ENCODE data around the gene MED8.

GRCh38 chr1:43437031-43437973, 47.7 kb upstream of the MED8 start:
- no peak for TF ChIP-seq EZH2 (optimal IDR thresholded peaks at IDR 0.05; ENCODE audit: low read depth, low read length)
- no peak for TF ChIP-seq CTCF (IDR thresholded peaks at IDR 0.05; ENCODE audit: low read length)
